KMS-11 (cell line): Measurements from ENCODE around the gene DDAH1.

ENCODE experiments used
- H2AFZ ChIP-seq: fragments of 200-600 bp; sonication (generic); 2 replicates; pipeline ENCODE4 v1.6.1; 2016; ENCODE audit warnings: antibody characterized with exemption, mixed run types, low read depth
- H3K27ac ChIP-seq: fragments of 200-600 bp; sonication (generic); 2 replicates; pipeline ENCODE4 v1.6.1; 2016; ENCODE audit warnings: mild to moderate bottlenecking, mixed run types
- H3K27me3 ChIP-seq: fragments of 200-600 bp; sonication (generic); 2 replicates; pipeline ENCODE4 v1.6.1; 2017; ENCODE audit warnings: mild to moderate bottlenecking, low read depth, mixed run types, moderate library complexity; ENCODE audit not compliant: insufficient read depth
- H3K36me3 ChIP-seq: fragments of 200-600 bp; sonication (generic); 2 replicates; pipeline ENCODE4 v1.6.1; 2017; ENCODE audit warnings: mild to moderate bottlenecking, mixed run types; ENCODE audit not compliant: insufficient read depth
- H3K4me1 ChIP-seq: fragments of 200-600 bp; sonication (generic); 2 replicates; pipeline ENCODE4 v1.6.1; 2016; ENCODE audit warnings: mild to moderate bottlenecking, low read depth, mixed run types; ENCODE audit not compliant: poor library complexity, severe bottlenecking
- H3K4me2 ChIP-seq: fragments of 200-600 bp; sonication (generic); 2 replicates; pipeline ENCODE4 v1.7.0; 2016; ENCODE audit warnings: mild to moderate bottlenecking, mixed run types
- H3K4me3 ChIP-seq: fragments of 200-600 bp; sonication (generic); IDR thresholded peaks from 2 replicates; pipeline ENCODE4 v1.6.1; 2017; ENCODE audit warnings: low read depth, low read length, mixed read lengths; ENCODE audit not compliant: insufficient read depth
- H3K79me2 ChIP-seq: fragments of 200-600 bp; sonication (generic); 2 replicates; pipeline ENCODE4 v1.6.1; 2016; ENCODE audit warnings: low read depth, mixed run types; ENCODE audit not compliant: insufficient read depth
- H3K9ac ChIP-seq: fragments of 200-600 bp; sonication (generic); 2 replicates; pipeline ENCODE4 v1.6.1; 2016; ENCODE audit warnings: mild to moderate bottlenecking, mixed run types
- H4K20me1 ChIP-seq: fragments of 200-600 bp; sonication (generic); 2 replicates; pipeline ENCODE4 v1.6.1; 2016; ENCODE audit warnings: mild to moderate bottlenecking, mixed run types; ENCODE audit not compliant: insufficient read depth
- TF ChIP-seq, protein P1 (sequence below): fragments of 200-600 bp; sonication (generic); conservative IDR thresholded peaks from 2 replicates; pipeline ENCODE4 v1.6.1; 2017; ENCODE audit warnings: low read depth, mild to moderate bottlenecking, antibody characterized with exemption, low read length, moderate library complexity, mixed read lengths

DDAH1 gene

GRCh38 chr1:85313888-85314696 lies 150.9 kb downstream of the DDAH1 start:
- Histone ChIP-seq H3K4me1 (no peaks in the 10 kb centered on the region), H3K9ac (no peak overlapping the region), H3K36me3 (no peaks in the 10 kb centered on the region), H3K27ac (no peak overlapping the region), H3K79me2 (no peaks in the 10 kb centered on the region), H2AFZ (no peak overlapping the region), H3K27me3 (no peaks in the 10 kb centered on the region), H3K4me3 (no peak overlapping the region), H3K4me2 (no peak overlapping the region), H4K20me1 (no peaks in the 10 kb centered on the region)
- TF ChIP-seq, protein P1, sequence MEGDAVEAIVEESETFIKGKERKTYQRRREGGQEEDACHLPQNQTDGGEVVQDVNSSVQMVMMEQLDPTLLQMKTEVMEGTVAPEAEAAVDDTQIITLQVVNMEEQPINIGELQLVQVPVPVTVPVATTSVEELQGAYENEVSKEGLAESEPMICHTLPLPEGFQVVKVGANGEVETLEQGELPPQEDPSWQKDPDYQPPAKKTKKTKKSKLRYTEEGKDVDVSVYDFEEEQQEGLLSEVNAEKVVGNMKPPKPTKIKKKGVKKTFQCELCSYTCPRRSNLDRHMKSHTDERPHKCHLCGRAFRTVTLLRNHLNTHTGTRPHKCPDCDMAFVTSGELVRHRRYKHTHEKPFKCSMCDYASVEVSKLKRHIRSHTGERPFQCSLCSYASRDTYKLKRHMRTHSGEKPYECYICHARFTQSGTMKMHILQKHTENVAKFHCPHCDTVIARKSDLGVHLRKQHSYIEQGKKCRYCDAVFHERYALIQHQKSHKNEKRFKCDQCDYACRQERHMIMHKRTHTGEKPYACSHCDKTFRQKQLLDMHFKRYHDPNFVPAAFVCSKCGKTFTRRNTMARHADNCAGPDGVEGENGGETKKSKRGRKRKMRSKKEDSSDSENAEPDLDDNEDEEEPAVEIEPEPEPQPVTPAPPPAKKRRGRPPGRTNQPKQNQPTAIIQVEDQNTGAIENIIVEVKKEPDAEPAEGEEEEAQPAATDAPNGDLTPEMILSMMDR = no peak

DNA sequence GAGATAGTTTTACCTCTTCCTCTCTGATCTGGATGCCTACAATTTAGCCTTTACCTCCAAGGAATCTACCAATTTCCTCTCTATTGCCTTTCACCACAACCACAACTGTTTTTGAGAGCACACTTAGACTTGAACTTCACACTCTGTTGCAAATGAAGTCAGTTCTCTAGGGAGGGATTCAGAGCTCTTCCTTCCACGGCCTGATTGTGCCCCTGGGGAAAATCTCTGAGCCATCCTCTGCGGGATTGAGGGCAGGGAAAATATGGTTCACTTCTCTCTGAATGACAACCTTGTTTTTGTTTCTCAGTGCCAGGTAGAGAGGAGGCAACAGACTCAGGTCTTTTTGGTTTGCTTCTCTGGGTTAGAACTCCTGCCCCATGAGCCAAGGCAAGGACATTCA lies 153.1 kb downstream of the DDAH1 start:
- Histone ChIP-seq H4K20me1 (no peaks in the 10 kb centered on the region), H3K4me2 (no peak overlapping the region), H3K9ac (no peak overlapping the region), H3K27me3 (no peaks in the 10 kb centered on the region), H3K36me3 (no peaks in the 10 kb centered on the region), H3K79me2 (no peaks in the 10 kb centered on the region), H3K4me1 (no peaks in the 10 kb centered on the region), H2AFZ (no peak overlapping the region), H3K27ac (no peak overlapping the region), H3K4me3 (no peak overlapping the region)
- TF ChIP-seq, protein P1 = no peak

DNA sequence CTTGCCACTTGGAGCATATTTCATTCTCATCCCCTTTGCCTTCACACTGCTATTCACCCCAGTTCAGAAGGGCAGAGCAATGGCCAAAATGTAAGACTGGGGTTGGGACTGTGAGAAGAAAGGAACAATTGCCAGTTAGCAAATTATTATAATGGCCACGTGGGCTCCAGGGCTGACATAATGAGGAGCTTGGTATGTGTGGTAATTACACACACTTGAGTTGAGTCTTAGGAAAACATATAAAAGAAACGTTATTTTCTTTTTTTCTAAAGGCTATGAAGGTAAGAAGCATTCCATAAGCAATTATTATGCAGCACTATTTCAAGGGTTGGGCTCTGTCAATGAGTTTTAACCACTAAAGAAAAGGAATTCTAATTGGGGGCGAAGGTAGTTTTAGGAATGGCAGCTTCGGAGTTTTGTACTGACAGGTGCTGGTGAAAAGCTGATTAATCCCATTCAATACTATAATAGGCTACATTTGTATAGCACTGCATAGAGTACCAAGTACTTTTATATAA lies 156.1 kb downstream of the DDAH1 start:
- no peaks in the 10 kb centered on the region for H4K20me1 ChIP-seq
- H2AFZ ChIP-seq = no peak overlapping the region
- no peak overlapping the region for H3K4me2 ChIP-seq
- H3K4me1 ChIP-seq = no peaks in the 10 kb centered on the region
- no peaks in the 10 kb centered on the region for H3K79me2 ChIP-seq
- H3K27ac ChIP-seq = no peak overlapping the region
- H3K36me3 ChIP-seq = no peaks in the 10 kb centered on the region
- H3K4me3 ChIP-seq = no peak overlapping the region
- H3K27me3 ChIP-seq = no peaks in the 10 kb centered on the region
- TF ChIP-seq, protein P1 = no peak
- H3K9ac ChIP-seq = no peak overlapping the region

- Histone ChIP-seq H2AFZ (no peak overlapping the region), H3K9ac (no peak overlapping the region)
These were observed 156.7 kb downstream of the DDAH1 start for GRCh38 chr1:85307987-85308832.

More at GRCh38 chr1:85307987-85308832, 156.7 kb downstream of the DDAH1 start:
- H3K27me3 ChIP-seq = no peaks in the 10 kb centered on the region
- TF ChIP-seq, protein P1 = peak; percentile 66
- no peaks in the 10 kb centered on the region for H3K79me2 ChIP-seq
- H3K4me2 ChIP-seq = 0 out of 2 replicates have a peak overlapping the region, but pooled peaks have one; percentile 25
- no peak overlapping the region for H3K27ac ChIP-seq
- H3K4me3 ChIP-seq = no peak overlapping the region
- H3K36me3 ChIP-seq = no peaks in the 10 kb centered on the region
- no peaks in the 10 kb centered on the region for H3K4me1 ChIP-seq
- H4K20me1 ChIP-seq = no peaks in the 10 kb centered on the region
